Measurements from ENCODE around the gene GCA. TPM values are rescaled to one million over a fixed set of nuclear protein-coding genes. Genes with fewer than 3 reads are reported as not detected.

The GCA gene
- total and polyA plus RNA-seq, 2 of the 13 experiments (the other 11 are each of a cell fraction or from before 2014, with no cell fraction given) = 42.0 to 48.3 TPM

DNA sequence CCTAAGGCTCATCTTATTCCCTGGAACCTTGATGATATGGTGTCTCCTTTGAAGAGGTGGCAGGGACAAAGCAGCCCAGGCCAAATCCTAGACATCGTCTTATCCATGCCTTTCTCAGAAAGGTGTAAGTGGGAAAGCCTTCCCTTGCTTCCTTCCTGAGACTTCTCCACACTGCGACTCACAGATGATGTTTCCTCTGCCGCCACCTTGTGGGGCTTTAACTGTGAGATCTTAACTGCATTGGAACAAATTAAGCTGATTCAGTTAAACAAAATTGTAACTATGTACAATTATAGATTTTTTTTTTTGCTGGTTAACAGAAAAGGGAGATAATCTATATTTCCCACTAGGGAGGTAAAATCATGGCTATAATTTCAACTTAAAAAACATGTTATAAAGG is 10.0 kb upstream of the GCA start (continued):
- TF ChIP-seq PRDM4 (CRISPR knock-in tag; IDR thresholded peaks at IDR 0.05; ENCODE audit: borderline replicate concordance) (no peak), ZMYM2 (CRISPR knock-in tag; IDR thresholded peaks at IDR 0.05) (no peak)

GRCh38 chr2:162337868-162338267 is 6.1 kb upstream of the GCA start:
- Histone ChIP-seq H2AFZ (ENCODE audit: low read length) (no peak overlapping the region), H3K36me3 (replicated peaks in 1 of 2; ENCODE audit: control insufficient read depth in 1 of 2, insufficient read depth in 2 of 2, low read length in 2 of 2) (no peaks in the 10 kb centered on the region), H4K20me1 (ENCODE audit: insufficient read depth, low read length) (no peaks in the 10 kb centered on the region), H3K27ac (ENCODE audit: extremely low read length, insufficient read depth, low read length) (no peak overlapping the region), H3K9ac (ENCODE audit: insufficient read depth, low read depth, low read length) (no peak overlapping the region), H3K79me2 (ENCODE audit: insufficient read depth, low read length) (no peaks in the 10 kb centered on the region), H3K4me3 (replicated peaks in 1 of 3; ENCODE audit: insufficient read depth in 1 of 3, low read depth in 2 of 3, low read length in 3 of 3) (no peak overlapping the region), H3K27me3 (ENCODE audit: control insufficient read depth in 1 of 2, insufficient read depth in 2 of 2, low read length in 2 of 2) (no peaks in the 10 kb centered on the region), H3K4me1 (ENCODE audit: insufficient read depth, low read length) (peaks cover 7% of the 10 kb centered on the region), H3K4me2 (ENCODE audit: low read depth, low read length) (no peak overlapping the region), H3K9me3 (ENCODE audit: low read length) (no peaks in the 10 kb centered on the region)
- intact Hi-C loops (cut with micrococcal nuclease; ENCODE audit: unreplicated experiment) (no loop called here), in situ Hi-C loops (cut with HindIII; ENCODE audit: extremely low pct_ligation_motif_present, low pct_unique_long_range_greater_than_20kb) (no loop called here)
- DNase-seq (ENCODE audit: low spot score) (no peak), FAIRE-seq (no peak), ATAC-seq (no peak)
- ChIA-PET POLR2A (no interaction called here), CTCF (ENCODE audit: low intra/inter-chr PET ratio, low total read pairs) (no interaction called here)
- 6% methylated on average over 2 of the region's 2 CpGs for WGBS (ENCODE audit: low lambda C conversion rate)
- no TSS peak for BruUV-seq (replicated peaks)
- TF ChIP-seq REXO4 (CRISPR knock-in tag; IDR thresholded peaks at IDR 0.05; ENCODE audit: borderline replicate concordance) (no peak), ZNF710 (CRISPR knock-in tag; IDR thresholded peaks at IDR 0.05; ENCODE audit: borderline replicate concordance) (no peak), PHB2 (IDR thresholded peaks at IDR 0.05; ENCODE audit: partially characterized antibody) (no peak), FOXK1 (CRISPR knock-in tag; IDR thresholded peaks at IDR 0.05; ENCODE audit: borderline replicate concordance, low read depth) (no peak), ZNF777 (CRISPR knock-in tag; IDR thresholded peaks at IDR 0.05) (no peak), CBFB (CRISPR knock-in tag; IDR thresholded peaks at IDR 0.05) (no peak), HNRNPH1 (optimal IDR thresholded peaks at IDR 0.05; ENCODE audit: low read depth, low read length) (no peak), ZNF788 (CRISPR knock-in tag; IDR thresholded peaks at IDR 0.05; ENCODE audit: borderline replicate concordance) (no peak), JUN (CRISPR knock-in tag; IDR thresholded peaks at IDR 0.05) (no peak), NR2F2 (IDR thresholded peaks at IDR 0.05; ENCODE audit: borderline replicate concordance, low read depth) (no peak), ZNF839 (CRISPR knock-in tag; IDR thresholded peaks at IDR 0.05; ENCODE audit: borderline replicate concordance) (no peak), BRCA1 (CRISPR knock-in tag; IDR thresholded peaks at IDR 0.05) (no peak)
- TF ChIP-seq, protein P1, sequence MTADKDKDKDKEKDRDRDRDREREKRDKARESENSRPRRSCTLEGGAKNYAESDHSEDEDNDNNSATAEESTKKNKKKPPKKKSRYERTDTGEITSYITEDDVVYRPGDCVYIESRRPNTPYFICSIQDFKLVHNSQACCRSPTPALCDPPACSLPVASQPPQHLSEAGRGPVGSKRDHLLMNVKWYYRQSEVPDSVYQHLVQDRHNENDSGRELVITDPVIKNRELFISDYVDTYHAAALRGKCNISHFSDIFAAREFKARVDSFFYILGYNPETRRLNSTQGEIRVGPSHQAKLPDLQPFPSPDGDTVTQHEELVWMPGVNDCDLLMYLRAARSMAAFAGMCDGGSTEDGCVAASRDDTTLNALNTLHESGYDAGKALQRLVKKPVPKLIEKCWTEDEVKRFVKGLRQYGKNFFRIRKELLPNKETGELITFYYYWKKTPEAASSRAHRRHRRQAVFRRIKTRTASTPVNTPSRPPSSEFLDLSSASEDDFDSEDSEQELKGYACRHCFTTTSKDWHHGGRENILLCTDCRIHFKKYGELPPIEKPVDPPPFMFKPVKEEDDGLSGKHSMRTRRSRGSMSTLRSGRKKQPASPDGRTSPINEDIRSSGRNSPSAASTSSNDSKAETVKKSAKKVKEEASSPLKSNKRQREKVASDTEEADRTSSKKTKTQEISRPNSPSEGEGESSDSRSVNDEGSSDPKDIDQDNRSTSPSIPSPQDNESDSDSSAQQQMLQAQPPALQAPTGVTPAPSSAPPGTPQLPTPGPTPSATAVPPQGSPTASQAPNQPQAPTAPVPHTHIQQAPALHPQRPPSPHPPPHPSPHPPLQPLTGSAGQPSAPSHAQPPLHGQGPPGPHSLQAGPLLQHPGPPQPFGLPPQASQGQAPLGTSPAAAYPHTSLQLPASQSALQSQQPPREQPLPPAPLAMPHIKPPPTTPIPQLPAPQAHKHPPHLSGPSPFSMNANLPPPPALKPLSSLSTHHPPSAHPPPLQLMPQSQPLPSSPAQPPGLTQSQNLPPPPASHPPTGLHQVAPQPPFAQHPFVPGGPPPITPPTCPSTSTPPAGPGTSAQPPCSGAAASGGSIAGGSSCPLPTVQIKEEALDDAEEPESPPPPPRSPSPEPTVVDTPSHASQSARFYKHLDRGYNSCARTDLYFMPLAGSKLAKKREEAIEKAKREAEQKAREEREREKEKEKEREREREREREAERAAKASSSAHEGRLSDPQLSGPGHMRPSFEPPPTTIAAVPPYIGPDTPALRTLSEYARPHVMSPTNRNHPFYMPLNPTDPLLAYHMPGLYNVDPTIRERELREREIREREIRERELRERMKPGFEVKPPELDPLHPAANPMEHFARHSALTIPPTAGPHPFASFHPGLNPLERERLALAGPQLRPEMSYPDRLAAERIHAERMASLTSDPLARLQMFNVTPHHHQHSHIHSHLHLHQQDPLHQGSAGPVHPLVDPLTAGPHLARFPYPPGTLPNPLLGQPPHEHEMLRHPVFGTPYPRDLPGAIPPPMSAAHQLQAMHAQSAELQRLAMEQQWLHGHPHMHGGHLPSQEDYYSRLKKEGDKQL (CRISPR knock-in tag; IDR thresholded peaks at IDR 0.05; ENCODE audit: low read depth) = no peak
